CD14-positive monocyte (primary cell): Measurements from ENCODE around the gene IFT122. TPM values are rescaled to one million over a fixed set of nuclear protein-coding genes. Genes with fewer than 3 reads are reported as not detected.
A peak's percentile ranks its signal among the peaks of the same experiment; 100 is the strongest.

Experiments
- DNase-seq, 3 donors: peaks; one replicate each; pipeline ENCODE4 v3.0.0-alpha.2; 2011 to 2022
- H2AFZ ChIP-seq: 2 replicates; pipeline ENCODE4 v1.6.0; 2012; ENCODE audit warnings: mild to moderate bottlenecking, low read depth, low read length, inconsistent platforms; ENCODE audit not compliant: insufficient read depth, poor library complexity, severe bottlenecking
- H3K27ac ChIP-seq, 2 donors: 1 replicate in 1 of 2; 2 replicates in 1 of 2; pipeline ENCODE4 v1.5.1; 2012 to 2013; ENCODE audit warnings: low read length in 2 of 2, control low read depth in 1 of 2, inconsistent platforms in 1 of 2, low read depth in 1 of 2, mild to moderate bottlenecking in 1 of 2
- H3K27me3 ChIP-seq, 2 donors: one replicate each; pipeline versions ENCODE4 v1.6.0 to v1.6.1; 2011 to 2013; ENCODE audit warnings: low read length in 2 of 2; ENCODE audit not compliant: control insufficient read depth in 2 of 2, insufficient read depth in 2 of 2
- H3K36me3 ChIP-seq, 2 donors: replicated peaks in 1 of 2; 1 replicate in 1 of 2; 2 replicates in 1 of 2; pipeline versions ENCODE4 v1.5.1 to v1.6.1; 2012 to 2013; ENCODE audit warnings: low read length in 2 of 2, control low read depth in 1 of 2, inconsistent platforms in 1 of 2, mild to moderate bottlenecking in 1 of 2; ENCODE audit not compliant: insufficient read depth in 2 of 2, control insufficient read depth in 1 of 2
- H3K4me1 ChIP-seq, 2 donors: 1 replicate in 1 of 2; 2 replicates in 1 of 2; pipeline versions ENCODE4 v1.5.1 to v1.6.1; 2012 to 2013; ENCODE audit warnings: low read length in 2 of 2, control low read depth in 1 of 2, inconsistent platforms in 1 of 2, mild to moderate bottlenecking in 1 of 2, moderate library complexity in 1 of 2; ENCODE audit not compliant: insufficient read depth in 2 of 2, control insufficient read depth in 1 of 2
- H3K4me2 ChIP-seq: replicated peaks from 2 replicates; pipeline ENCODE3; 2012; ENCODE audit warnings: low read length, moderate library complexity, mild to moderate bottlenecking; ENCODE audit not compliant: poor library complexity, severe bottlenecking; ENCODE audit errors: extremely low read depth
- H3K4me3 ChIP-seq, 3 experiments: fragments of 200-600 bp in 1 of 3; sonication (generic) in 1 of 3; replicated peaks in 1 of 3; 1 replicate in 2 of 3; 2 replicates in 1 of 3; pipeline ENCODE4 v1.5.1; 2011 to 2013; ENCODE audit warnings: low read length in 3 of 3, mild to moderate bottlenecking in 3 of 3, control low read depth in 2 of 3, low read depth in 2 of 3, inconsistent platforms in 1 of 3, moderate library complexity in 1 of 3
- H3K79me2 ChIP-seq: 2 replicates; pipeline ENCODE4 v1.6.0; 2012; ENCODE audit warnings: mild to moderate bottlenecking, control low read depth, inconsistent platforms, low read length, moderate library complexity; ENCODE audit not compliant: insufficient read depth
- H3K9ac ChIP-seq: 2 replicates; pipeline ENCODE4 v1.6.0; 2017; ENCODE audit warnings: low read length, mild to moderate bottlenecking; ENCODE audit not compliant: insufficient read depth, poor library complexity, severe bottlenecking
- H3K9me3 ChIP-seq, 2 donors: replicated peaks in 1 of 2; 1 replicate in 1 of 2; 2 replicates in 1 of 2; pipeline versions ENCODE4 v1.5.1 to v1.6.1; 2012 to 2013; ENCODE audit warnings: low read length in 2 of 2, control low read depth in 1 of 2; ENCODE audit not compliant: control insufficient read depth in 1 of 2, insufficient read depth in 1 of 2
- H4K20me1 ChIP-seq: 2 replicates; pipeline ENCODE4 v1.6.0; 2012; ENCODE audit warnings: mild to moderate bottlenecking, low read length, control low read depth, moderate library complexity; ENCODE audit not compliant: insufficient read depth
- H3K27ac Mint-ChIP-seq, 7 donors: one replicate each; pipeline ENCODE4 v1.8.0; 2020; ENCODE audit warnings: mild to moderate bottlenecking in 7 of 7, mixed read lengths in 7 of 7, moderate library complexity in 6 of 7, inconsistent platforms in 2 of 7
- H3K27me3 Mint-ChIP-seq, 3 donors: one replicate each; pipeline ENCODE4 v1.8.0; 2021 to 2022; ENCODE audit warnings: low read depth in 3 of 3, mild to moderate bottlenecking in 3 of 3, mixed read lengths in 3 of 3, moderate library complexity in 3 of 3, inconsistent platforms in 1 of 3
- H3K36me3 Mint-ChIP-seq, 2 donors: one replicate each; pipeline ENCODE4 v1.8.0; 2020; ENCODE audit warnings: mixed read lengths in 2 of 2, inconsistent platforms in 1 of 2, mild to moderate bottlenecking in 1 of 2
- H3K4me1 Mint-ChIP-seq: one replicate; pipeline ENCODE4 v1.8.0; 2020; ENCODE audit warnings: mild to moderate bottlenecking, mixed read lengths
- H3K4me3 Mint-ChIP-seq, 2 donors: one replicate each; pipeline ENCODE4 v1.8.0; 2020; ENCODE audit warnings: mild to moderate bottlenecking in 2 of 2, mixed read lengths in 2 of 2, moderate library complexity in 1 of 2
- H3K9me3 Mint-ChIP-seq, 7 donors: one replicate each; pipeline ENCODE4 v1.8.0; 2020 to 2022; ENCODE audit warnings: mixed read lengths in 7 of 7, mild to moderate bottlenecking in 6 of 7, moderate library complexity in 6 of 7, inconsistent platforms in 2 of 7
- WGBS: methylation state at CpG from one replicate; pipeline ENCODE4 v1.1.5; 2013; ENCODE audit warnings: missing lambda C conversion rate; ENCODE audit not compliant: insufficient coverage; 5-methylcytosine and 5-hydroxymethylcytosine counted together
- intact Hi-C, 2 donors: fragments of 100-400 bp; cut with micrococcal nuclease; formaldehyde crosslinking; loops; one replicate each; pipeline versions ENCODE4 v1.15.0 to v1.15.1; 2023
- polyA plus RNA-seq, 3 donors: library from polyadenylated mRNA; depleted of rRNA in 1 of 3; unstranded in 2 of 3; stranded (reverse) in 1 of 3; fragments of 300-500 nt in 2 of 3; fragments of >200 nt in 1 of 3; fragmentation: Illumina TruSeq in 2 of 3; gene quantifications; 1 replicate in 2 of 3; 2 replicates in 1 of 3; pipeline ENCODE4 v1.2.3, GENCODE V29; 2012 to 2021
- TF ChIP-seq, protein P1 (sequence below): fragments of 200-600 bp; IDR thresholded peaks from one replicate; pipeline ENCODE4 v1.8.0; 2022; ENCODE audit warnings: antibody characterized with exemption, mild to moderate bottlenecking

The IFT122 gene
- polyA plus RNA-seq, 3 donors: 3.3 to 12.2 (median 3.6) TPM

- Mint-ChIP-seq H3K4me3 (peak overlapping the region; percentile 93 to 97), H3K27ac (peak overlapping the region; percentile 97 to 99 (median 98)), H3K9me3 (no peaks in the 10 kb centered on the region), H3K4me1 (peaks cover 79% of the 10 kb centered on the region), H3K36me3 (peaks cover 29 to 43% of the 10 kb centered on the region in 2 donors), H3K27me3 (peaks cover 0 to 2% (median 0%) of the 10 kb centered on the region in 3 donors)
- TF ChIP-seq, protein P1, sequence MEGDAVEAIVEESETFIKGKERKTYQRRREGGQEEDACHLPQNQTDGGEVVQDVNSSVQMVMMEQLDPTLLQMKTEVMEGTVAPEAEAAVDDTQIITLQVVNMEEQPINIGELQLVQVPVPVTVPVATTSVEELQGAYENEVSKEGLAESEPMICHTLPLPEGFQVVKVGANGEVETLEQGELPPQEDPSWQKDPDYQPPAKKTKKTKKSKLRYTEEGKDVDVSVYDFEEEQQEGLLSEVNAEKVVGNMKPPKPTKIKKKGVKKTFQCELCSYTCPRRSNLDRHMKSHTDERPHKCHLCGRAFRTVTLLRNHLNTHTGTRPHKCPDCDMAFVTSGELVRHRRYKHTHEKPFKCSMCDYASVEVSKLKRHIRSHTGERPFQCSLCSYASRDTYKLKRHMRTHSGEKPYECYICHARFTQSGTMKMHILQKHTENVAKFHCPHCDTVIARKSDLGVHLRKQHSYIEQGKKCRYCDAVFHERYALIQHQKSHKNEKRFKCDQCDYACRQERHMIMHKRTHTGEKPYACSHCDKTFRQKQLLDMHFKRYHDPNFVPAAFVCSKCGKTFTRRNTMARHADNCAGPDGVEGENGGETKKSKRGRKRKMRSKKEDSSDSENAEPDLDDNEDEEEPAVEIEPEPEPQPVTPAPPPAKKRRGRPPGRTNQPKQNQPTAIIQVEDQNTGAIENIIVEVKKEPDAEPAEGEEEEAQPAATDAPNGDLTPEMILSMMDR: no peak
- Histone ChIP-seq H2AFZ (peak overlapping the region; percentile 92), H3K36me3 (peaks cover 33 to 39% of the 10 kb centered on the region in 2 donors), H3K27me3 (no peaks in the 10 kb centered on the region), H4K20me1 (peaks cover 40% of the 10 kb centered on the region), H3K4me2 (peak overlapping the region; percentile 90), H3K4me1 (peaks cover 62 to 82% of the 10 kb centered on the region in 2 donors), H3K4me3 (peak overlapping the region; percentile 95 to 99 (median 99)), H3K9me3 (no peaks in the 10 kb centered on the region), H3K79me2 (peaks cover 79% of the 10 kb centered on the region), H3K9ac (peak overlapping the region; percentile 87), H3K27ac (peak overlapping the region; percentile 97)
- WGBS: 0% methylated on average over 15 of the region's 17 CpGs
- intact Hi-C loops: loop anchor here in 1 of 2 donors (5.0 kb wide), 1 partner anchor 37 kb away; no protein-coding TSS in a partner anchor
- peak; percentile 53 to 76 (median 76) for DNase-seq
These were observed 703 bp upstream of the IFT122 start for GRCh38 chr3:129439226-129439816.

GRCh38 chr3:129440618-129441190 lies 680 bp downstream of the IFT122 start:
- Mint-ChIP-seq H3K27ac (peak overlapping the region; percentile 97 to 99 (median 98)), H3K27me3 (peaks cover 0 to 2% (median 0%) of the 10 kb centered on the region in 3 donors), H3K4me1 (peaks cover 79% of the 10 kb centered on the region), H3K36me3 (peaks cover 20 to 32% of the 10 kb centered on the region in 2 donors), H3K9me3 (no peaks in the 10 kb centered on the region), H3K4me3 (peak overlapping the region; percentile 93 to 97)
- Histone ChIP-seq H3K4me1 (peaks cover 66 to 79% of the 10 kb centered on the region in 2 donors), H3K9me3 (no peaks in the 10 kb centered on the region), H3K79me2 (peaks cover 71% of the 10 kb centered on the region), H3K27ac (peak overlapping the region; percentile 97), H3K9ac (peak overlapping the region; percentile 87), H3K27me3 (no peaks in the 10 kb centered on the region), H3K4me2 (peak overlapping the region; percentile 90), H3K36me3 (peaks cover 24 to 25% of the 10 kb centered on the region in 2 donors), H3K4me3 (peak overlapping the region; percentile 70 to 99 (median 99)), H2AFZ (peak overlapping the region; percentile 94), H4K20me1 (peaks cover 26% of the 10 kb centered on the region)
- intact Hi-C loops: no loop called here
- 0% methylated on average over 3 of the region's 9 CpGs for WGBS
- DNase-seq: peak in 1 of 3 donors; percentile 33
- TF ChIP-seq, protein P1: no peak
